NT2/D1 (cell line): Measurements from ENCODE around the gene CYB561D1.

Experiments used
- SUZ12 ChIP-seq: IDR thresholded peaks from 2 replicates; pipeline ENCODE4 v1.6.1; 2011; ENCODE audit not compliant: insufficient read length, insufficient read depth; ENCODE audit errors: extremely low read depth
- YY1 ChIP-seq: IDR thresholded peaks from 2 replicates; pipeline ENCODE4 v1.6.1; 2011; ENCODE audit not compliant: insufficient read length, insufficient read depth
- ZNF274 ChIP-seq: IDR thresholded peaks from 2 replicates; pipeline ENCODE4 v1.6.1; 2011; ENCODE audit warnings: mild to moderate bottlenecking, low read depth, low read length

- TF ChIP-seq ZNF274 (no peak), SUZ12 (no peak), YY1 (no peak)
Observed at GRCh38 chr1:109499081-109499480, 5.2 kb downstream of the CYB561D1 start.
